ENCODE results near the gene TEX26.
"Not testable (repeated sequence)": the region's sequence is repeated elsewhere in the genome, so short reads cannot be mapped to it uniquely, and the experiment has no call there.

The TEX26 gene

DNA sequence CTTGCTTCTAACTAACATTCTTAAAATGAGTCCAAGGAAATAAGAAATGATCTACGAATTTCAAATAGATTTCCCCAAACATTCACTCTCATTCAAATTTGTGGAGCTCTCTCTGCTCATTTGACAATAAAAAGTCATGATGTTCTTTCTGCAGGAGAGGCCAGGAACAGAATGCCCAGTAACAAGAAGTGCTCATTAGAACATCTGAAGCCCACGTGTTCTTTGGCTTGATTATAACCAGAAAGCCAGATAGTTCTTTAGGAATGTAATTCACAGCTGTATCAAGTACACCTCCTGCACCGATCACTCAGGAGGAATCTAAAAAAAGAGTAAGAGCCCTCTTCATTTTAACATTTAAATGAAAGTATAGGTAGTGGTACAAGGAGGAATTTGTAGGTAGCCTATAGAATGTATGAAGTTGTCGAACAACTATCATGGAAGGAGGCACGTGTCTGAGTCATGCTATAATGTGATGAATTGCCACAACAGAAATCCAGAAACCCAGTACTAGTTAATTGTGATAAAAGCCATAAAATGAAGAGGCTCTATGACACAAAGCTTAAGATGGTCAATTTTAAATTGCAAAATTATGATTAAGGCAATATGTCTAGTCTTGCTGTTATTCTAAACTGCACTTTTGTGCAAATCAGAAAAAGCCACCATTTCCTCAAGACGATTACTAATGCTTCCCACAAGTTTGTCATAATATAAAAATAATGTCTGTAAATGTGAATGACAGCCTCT lies 13.6 kb upstream of the TEX26 start:
- DNase-seq (ENCODE audit: low read depth) = peak; percentile 53
- no peak overlapping the region for H3K4me3 ChIP-seq (ENCODE audit: low read length)
- TF ChIP-seq CTCF (IDR thresholded peaks at IDR 0.05; ENCODE audit: insufficient read depth, low read depth, low read length, missing control alignments) = no peak

GRCh38 chr13:30920162-30920909 lies 12.1 kb upstream of the TEX26 start:
- no peak for TF ChIP-seq CTCF (IDR thresholded peaks at IDR 0.05; ENCODE audit: insufficient read depth, low read depth, low read length, missing control alignments)
- DNase-seq (ENCODE audit: low read depth) = no peak
- H3K4me3 ChIP-seq (ENCODE audit: low read length) = no peak overlapping the region

DNA sequence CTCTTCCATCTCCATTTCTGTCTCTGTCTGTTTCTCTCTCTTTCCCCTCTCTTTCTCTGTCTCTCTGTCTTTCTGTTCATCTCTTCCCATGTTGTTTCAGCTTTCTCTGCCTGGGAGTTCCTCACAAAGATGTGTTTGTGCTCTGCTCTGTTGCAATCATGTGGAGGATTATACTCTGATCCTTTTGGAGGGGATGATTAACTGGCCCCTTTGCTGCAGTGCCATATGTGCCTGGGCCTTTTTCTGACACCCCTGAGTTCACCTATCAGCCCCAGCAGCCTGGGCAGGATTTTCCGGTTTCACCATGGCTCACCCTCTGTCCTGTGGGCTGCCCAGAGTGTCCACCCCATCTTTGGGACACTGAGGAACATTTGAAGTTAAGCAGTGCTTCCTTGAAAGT lies 9.0 kb upstream of the TEX26 start:
- no peak overlapping the region for H3K4me3 ChIP-seq (ENCODE audit: low read length)
- no peak for TF ChIP-seq CTCF (IDR thresholded peaks at IDR 0.05; ENCODE audit: insufficient read depth, low read depth, low read length, missing control alignments)
- DNase-seq (ENCODE audit: low read depth) = peak; percentile 28

DNA sequence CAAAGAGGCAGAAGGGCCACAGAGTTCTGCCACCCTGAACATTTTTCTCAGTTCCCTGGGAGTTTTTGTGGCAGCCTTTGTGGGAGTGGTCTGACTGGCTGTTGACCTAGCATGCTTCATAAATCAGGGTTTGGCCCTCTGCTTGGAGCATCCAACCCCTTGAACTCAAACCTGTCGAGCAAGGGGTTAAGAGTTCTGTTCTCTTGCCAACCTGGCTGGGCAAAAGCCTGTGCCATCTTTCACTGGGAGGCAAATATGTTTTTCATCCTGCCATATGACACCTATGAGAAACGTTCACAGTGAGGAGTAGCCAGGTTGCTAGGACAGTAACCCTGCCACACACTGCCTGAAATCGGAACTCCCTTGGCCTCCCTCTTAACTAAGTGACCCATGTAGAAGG lies 7.7 kb upstream of the TEX26 start:
- no peak overlapping the region for H3K4me3 ChIP-seq (ENCODE audit: low read length)
- DNase-seq (ENCODE audit: low read depth) = no peak
- TF ChIP-seq CTCF (IDR thresholded peaks at IDR 0.05; ENCODE audit: insufficient read depth, low read depth, low read length, missing control alignments) = no peak

DNA sequence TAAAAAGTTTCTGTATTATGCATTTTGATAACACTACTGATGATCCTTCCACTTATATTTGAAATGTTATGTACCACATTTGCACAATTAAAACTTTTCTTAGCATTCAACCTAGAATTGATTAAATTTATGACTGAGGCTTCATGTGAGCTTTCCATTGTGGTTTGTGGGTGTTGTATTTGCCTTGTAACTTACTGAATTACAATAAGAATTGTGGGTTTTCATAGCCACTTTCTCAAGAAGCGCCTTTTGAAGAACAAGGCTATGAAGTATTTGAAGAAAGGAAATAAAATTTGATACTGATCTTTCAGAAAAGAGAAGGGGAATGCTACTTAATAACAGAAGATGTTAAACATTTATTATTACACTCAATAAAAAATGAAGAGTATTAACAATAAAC lies 7.0 kb upstream of the TEX26 start:
- no peak for DNase-seq (ENCODE audit: low read depth)
- H3K4me3 ChIP-seq (ENCODE audit: low read length) = no peak overlapping the region
- no peak for TF ChIP-seq CTCF (IDR thresholded peaks at IDR 0.05; ENCODE audit: insufficient read depth, low read depth, low read length, missing control alignments)

DNA sequence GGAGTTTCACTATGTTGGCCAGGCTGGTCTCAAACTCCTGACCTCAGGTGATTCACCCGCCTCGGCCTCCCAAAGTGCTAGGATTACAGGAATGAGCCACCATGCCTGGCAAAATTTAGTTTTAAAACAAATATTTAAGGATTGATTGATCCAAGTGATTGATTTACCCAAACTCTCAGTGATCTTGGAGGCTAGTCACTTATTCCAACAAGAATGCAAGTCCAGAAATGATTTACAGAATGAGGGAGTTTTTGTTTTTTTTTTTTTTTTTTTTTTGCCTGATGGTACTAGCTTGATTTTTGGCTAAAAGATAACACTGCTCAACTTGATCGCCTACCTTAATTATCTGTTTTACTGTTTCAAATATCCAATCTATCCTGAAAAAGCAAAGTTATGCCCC lies 5.7 kb upstream of the TEX26 start:
- H3K4me3 ChIP-seq (ENCODE audit: low read length) = no peak overlapping the region
- no peak for TF ChIP-seq CTCF (IDR thresholded peaks at IDR 0.05; ENCODE audit: insufficient read depth, low read depth, low read length, missing control alignments)
- DNase-seq (ENCODE audit: low read depth) = no peak

DNA sequence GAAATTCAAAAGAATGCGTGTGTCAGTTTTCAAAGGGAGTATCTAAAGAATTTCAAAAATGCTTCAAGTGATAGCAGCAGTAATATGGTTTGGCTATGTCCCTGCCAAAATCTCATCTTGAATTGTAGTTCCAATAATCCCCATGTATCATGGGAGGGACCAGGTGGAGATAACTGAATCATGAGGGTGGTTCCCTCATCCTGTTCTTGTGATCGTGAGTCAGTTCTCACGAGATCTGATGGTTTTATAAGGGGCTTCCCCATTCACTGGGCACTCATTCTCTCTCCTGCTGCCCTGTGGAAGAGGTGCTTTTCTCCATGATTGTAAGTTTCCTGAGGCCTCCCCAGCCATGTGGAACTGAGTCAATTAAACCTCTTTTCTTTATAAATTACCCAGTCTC lies 5.3 kb upstream of the TEX26 start:
- not testable (repeated sequence) for H3K4me3 ChIP-seq (ENCODE audit: low read length)

More for the DNA sequence above, 5.3 kb upstream of the TEX26 start:
- DNase-seq (ENCODE audit: low read depth) = peak; percentile 58

Data from epithelial cell of esophagus (primary cell).